HepG2 (cell line): Measurements from ENCODE around the gene XPC. TPM values are rescaled to one million over a fixed set of nuclear protein-coding genes. Genes with fewer than 3 reads are reported as not detected.

Experiments used
- ATAC-seq: fragments of 200-7000 bp; cut with Tn5 transposase; 3 replicates; pipeline ENCODE4 v1.9.1; 2020; ENCODE audit warnings: mild to moderate bottlenecking, moderate library complexity
- BruUV-seq: library from RNA; stranded (reverse); fragments of 400-500 nt; replicated peaks from 2 replicates; lab custom pipeline; 2021; lab: Mats Ljungman, UMichigan
- CTCF ChIA-PET: fragments of 300-600 bp; formaldehyde crosslinking; extraction: SDS; loops from one replicate; lab custom pipeline; 2021; ENCODE audit warnings: low total read pairs, inconsistent platforms, low intra/inter-chr PET ratio; lab: Yijun Ruan, JAX
- POLR2A ChIA-PET: fragments of 350-600 bp; sonication (Branson Sonifier 250); formaldehyde crosslinking; loops from one replicate; lab custom pipeline; 2020; ENCODE audit warnings: antibody characterized with exemption, inconsistent platforms; lab: Yijun Ruan, JAX
- DNase-seq: peaks from one replicate; pipeline ENCODE4 v3.0.0-alpha.2; 2015; ENCODE audit warnings: low spot score
- FAIRE-seq: peaks from 3 replicates; lab custom pipeline; 2011; peaks lifted over from hg19 to GRCh38; lab: Jason Lieb, UNC
- H2AFZ ChIP-seq: one replicate; pipeline ENCODE4 v1.6.1; 2011; ENCODE audit warnings: low read length, inconsistent platforms
- H3K27ac ChIP-seq: fragments of 300-600 bp; 3 replicates; pipeline ENCODE4 v1.8.0; 2011; ENCODE audit warnings: mixed run types, mild to moderate bottlenecking, mixed read lengths, low read length, inconsistent platforms; ENCODE audit not compliant: insufficient read depth; ENCODE audit errors: extremely low read length
- H3K27me3 ChIP-seq, 2 experiments: fragments of 200-600 bp in 1 of 2; 2 replicates in 1 of 2; 3 replicates in 1 of 2; pipeline versions ENCODE4 v1.6.0 to v1.8.0; 2011; ENCODE audit warnings: low read length in 2 of 2, mild to moderate bottlenecking in 2 of 2, moderate library complexity in 2 of 2, inconsistent platforms in 1 of 2; ENCODE audit not compliant: insufficient read depth in 2 of 2, control insufficient read depth in 1 of 2
- H3K36me3 ChIP-seq, 2 experiments: fragments of 200-600 bp in 1 of 2; replicated peaks in 1 of 2; 2 replicates in 1 of 2; 3 replicates in 1 of 2; pipeline versions ENCODE4 v1.5.1 to v1.8.0; 2011; ENCODE audit warnings: low read length in 2 of 2, inconsistent platforms in 1 of 2; ENCODE audit not compliant: insufficient read depth in 2 of 2, control insufficient read depth in 1 of 2
- H3K4me1 ChIP-seq: 2 replicates; pipeline ENCODE4 v1.5.1; 2012; ENCODE audit warnings: low read length, inconsistent platforms; ENCODE audit not compliant: insufficient read depth
- H3K4me2 ChIP-seq: 2 replicates; pipeline ENCODE4 v1.6.0; 2011; ENCODE audit warnings: low read depth, low read length, inconsistent platforms
- H3K4me3 ChIP-seq, 3 experiments: fragments of 200-600 bp in 1 of 3; sonication (generic), shearing (Covaris generic) in 1 of 3; replicated peaks in 1 of 3; 2 replicates each; pipeline ENCODE4 v1.5.1; 2011 to 2016; ENCODE audit warnings: low read length in 3 of 3, inconsistent platforms in 2 of 3, low read depth in 2 of 3, mild to moderate bottlenecking in 2 of 3, control low read depth in 1 of 3, mixed read lengths in 1 of 3; ENCODE audit not compliant: insufficient read depth in 1 of 3
- H3K79me2 ChIP-seq: one replicate; pipeline ENCODE4 v1.6.1; 2011; ENCODE audit warnings: low read length, inconsistent platforms; ENCODE audit not compliant: insufficient read depth
- H3K9ac ChIP-seq: 2 replicates; pipeline ENCODE4 v1.6.0; 2011; ENCODE audit warnings: mild to moderate bottlenecking, low read depth, low read length, inconsistent platforms; ENCODE audit not compliant: insufficient read depth
- H3K9me3 ChIP-seq: 2 replicates; pipeline ENCODE4 v1.5.1; 2012; ENCODE audit warnings: mild to moderate bottlenecking, low read length
- H4K20me1 ChIP-seq: 2 replicates; pipeline ENCODE4 v1.6.0; 2011; ENCODE audit warnings: inconsistent platforms, mild to moderate bottlenecking, low read length, moderate library complexity; ENCODE audit not compliant: insufficient read depth
- BATF2 ChIP-seq: sonication (generic); formaldehyde crosslinking; IDR thresholded peaks from 2 replicates; pipeline ENCODE4 v1.8.0; 2022; ENCODE audit warnings: mild to moderate bottlenecking, missing genetic modification reagents, moderate library complexity
- CAMTA2 ChIP-seq: sonication (generic); formaldehyde crosslinking; IDR thresholded peaks from 2 replicates; pipeline ENCODE4 v1.4.0; 2020; ENCODE audit warnings: mild to moderate bottlenecking, missing genetic modification reagents, borderline replicate concordance
- FLYWCH1 ChIP-seq: sonication (generic); formaldehyde crosslinking; IDR thresholded peaks from 2 replicates; pipeline ENCODE4 v1.8.1; 2023; ENCODE audit warnings: mild to moderate bottlenecking, missing genetic modification reagents
- HNF1B ChIP-seq: sonication (generic); formaldehyde crosslinking; IDR thresholded peaks from 2 replicates; pipeline ENCODE4 v1.5.1; 2020; ENCODE audit warnings: mild to moderate bottlenecking, moderate library complexity, missing genetic modification reagents
- SNAPC4 ChIP-seq: sonication (generic); formaldehyde crosslinking; IDR thresholded peaks from 2 replicates; pipeline ENCODE4 v1.4.0; 2020; ENCODE audit warnings: mild to moderate bottlenecking, missing genetic modification reagents
- SPEN ChIP-seq: sonication (generic); formaldehyde crosslinking; IDR thresholded peaks from 2 replicates; pipeline ENCODE4 v1.5.1; 2020; ENCODE audit warnings: low read depth, mild to moderate bottlenecking, missing genetic modification reagents
- ZFYVE20 ChIP-seq: sonication (generic); formaldehyde crosslinking; IDR thresholded peaks from 2 replicates; pipeline ENCODE4 v1.8.0; 2023; ENCODE audit warnings: low read depth, mild to moderate bottlenecking, moderate library complexity, missing genetic modification reagents, borderline replicate concordance
- ZNF160 ChIP-seq: sonication (generic); formaldehyde crosslinking; IDR thresholded peaks from 2 replicates; pipeline ENCODE4 v1.8.0; 2022; ENCODE audit warnings: mild to moderate bottlenecking, inconsistent platforms, missing genetic modification reagents
- ZNF484 ChIP-seq: sonication (generic); formaldehyde crosslinking; IDR thresholded peaks from 2 replicates; pipeline ENCODE4 v1.5.1; 2020; ENCODE audit warnings: mild to moderate bottlenecking, low read depth, missing genetic modification reagents, borderline replicate concordance
- whole genome bisulfite sequencing: methylation state at CpG from one replicate; pipeline ENCODE4 v1.1.6; 2017; ENCODE audit warnings: low lambda C conversion rate; 5-methylcytosine and 5-hydroxymethylcytosine counted together
- in situ Hi-C: cut with HindIII; loops from 2 replicates; pipeline ENCODE4 v1.10.0; 2017; ENCODE audit warnings: low pct_unique_long_range_greater_than_20kb; ENCODE audit not compliant: extremely low pct_ligation_motif_present
- intact Hi-C: fragments of 100-400 bp; cut with micrococcal nuclease; formaldehyde crosslinking; loops from one replicate; pipeline ENCODE4 v1.10.0; 2022; ENCODE audit not compliant: unreplicated experiment
- polyA plus RNA-seq, 8 experiments: library from polyadenylated mRNA; depleted of rRNA in 3 of 8; stranded (reverse) in 7 of 8; unstranded in 1 of 8; fragments of >200 nt; fragmentation: Illumina TruSeq in 4 of 8; extraction: Trizol in 4 of 8; gene quantifications; 2 replicates each; pipeline versions ENCODE4 v1.2.1 to v1.2.3, GENCODE V29; 2011 to 2016; ENCODE audit warnings: low read depth in 4 of 8, missing spikeins in 1 of 8, mixed read lengths in 1 of 8; ENCODE audit not compliant: insufficient read depth in 1 of 8
- total RNA-seq, 5 experiments: library from RNA; depleted of rRNA; stranded (reverse); fragments of >200 nt; fragmentation: Illumina TruSeq; extraction: Trizol; gene quantifications; 2 replicates each; pipeline ENCODE4 v1.2.3, GENCODE V29; 2016; ENCODE audit warnings: low read depth in 1 of 5

XPC gene
- total and polyA plus RNA-seq, 2 of the 13 experiments (the other 11 are each of a cell fraction or from before 2014, with no cell fraction given) = 9.4 to 24.1 TPM

- FAIRE-seq (no peak), ATAC-seq (no peak), DNase-seq (no peak)
- 91% methylated on average over 2 of the region's 2 CpGs for WGBS
- TF ChIP-seq ZFYVE20 (no peak), HNF1B (CRISPR knock-in tag) (no peak), FLYWCH1 (CRISPR knock-in tag) (no peak), ZNF160 (no peak), SPEN (no peak), SNAPC4 (no peak), ZNF484 (no peak), CAMTA2 (no peak), BATF2 (no peak)
- intact Hi-C loops (loop anchor here (2.0 kb wide), 1 partner anchor 59 kb away; the partner anchor contains the start of genes LSM3 and XPC), in situ Hi-C loops (loop anchor here (5.0 kb wide), 1 partner anchor 222 kb away; no protein-coding TSS in a partner anchor)
- no peak overlapping the region for H3K4me3 ChIP-seq
- H4K20me1 ChIP-seq = no peaks in the 10 kb centered on the region
- POLR2A ChIA-PET = interaction anchor here (0.9 to 3.3 kb wide), 3 partner anchors 28 to 87 kb away, joined by 3 to 21 read pairs (median 5); partner anchors contain the start of genes LSM3 and XPC
- peaks cover 9 to 28% of the 10 kb centered on the region in 2 experiments for H3K36me3 ChIP-seq
- CTCF ChIA-PET = no interaction called here
- H3K4me2 ChIP-seq = no peak overlapping the region
- H2AFZ ChIP-seq = no peak overlapping the region
- H3K9me3 ChIP-seq = no peaks in the 10 kb centered on the region
- peak overlapping the region; percentile 81 for H3K27ac ChIP-seq
- H3K27me3 ChIP-seq = no peaks in the 10 kb centered on the region; a peak in 1 of 5 replicates
- peaks cover 31% of the 10 kb centered on the region for H3K79me2 ChIP-seq
- BruUV-seq = no TSS peak
- H3K9ac ChIP-seq = peak overlapping the region; percentile 57
- H3K4me1 ChIP-seq = peaks cover 71% of the 10 kb centered on the region
Observed at GRCh38 chr3:14119651-14120050, 58.8 kb downstream of the XPC start.
